ENCODE results near the gene ASL.
"Not testable (repeated sequence)": the region's sequence is repeated elsewhere in the genome, so short reads cannot be mapped to it uniquely, and the experiment has no call there.

Gene ASL

DNA sequence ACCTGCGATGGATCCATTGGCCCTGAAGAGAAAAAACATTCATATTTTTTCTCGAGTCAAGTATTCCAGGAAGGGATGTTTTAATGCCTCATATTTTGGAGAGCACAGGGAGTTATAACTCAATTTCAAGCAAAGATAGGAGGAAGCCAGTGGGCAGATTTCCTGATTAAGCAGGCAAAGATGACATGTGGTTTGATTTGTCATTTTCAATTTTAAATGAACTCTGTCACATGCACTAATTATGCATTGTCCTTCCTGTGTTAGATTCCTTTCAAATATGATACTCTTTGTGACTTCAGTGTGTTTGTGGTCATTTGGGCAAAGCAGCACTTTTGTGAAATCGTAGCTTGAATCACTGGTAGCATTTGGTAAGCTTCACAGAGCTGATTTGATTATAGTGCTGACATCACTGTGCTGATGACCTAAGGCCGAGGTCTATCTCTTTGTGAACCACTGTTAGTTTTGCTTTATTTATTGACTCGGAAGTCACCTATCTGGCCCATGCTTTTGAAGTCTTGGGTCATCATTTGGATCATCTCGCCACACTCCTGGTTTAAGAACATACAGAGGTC, 50.2 kb downstream of the ASL start:
- H3K27me3 Mint-ChIP-seq, H3K27ac Mint-ChIP-seq, H3K4me3 Mint-ChIP-seq, ATAC-seq, H3K36me3 Mint-ChIP-seq, H3K9me3 Mint-ChIP-seq: not testable (repeated sequence)
- H3K4me1 Mint-ChIP-seq = peaks cover 33% of the 10 kb centered on the region

- not testable (repeated sequence) for H3K9me3 Mint-ChIP-seq, H3K4me3 Mint-ChIP-seq, ATAC-seq, H3K27ac Mint-ChIP-seq, H3K27me3 Mint-ChIP-seq
- Mint-ChIP-seq H3K4me1 (peaks cover 33% of the 10 kb centered on the region), H3K36me3 (peaks cover 10% of the 10 kb centered on the region)
Observed at GRCh38 chr7:66127172-66127571, 51.6 kb downstream of the ASL start.

GRCh38 chr7:66138994-66139752, 63.6 kb downstream of the ASL start:
- Mint-ChIP-seq H3K4me3 (no peak overlapping the region), H3K36me3 (peaks cover 80% of the 10 kb centered on the region), H3K27me3 (no peaks in the 10 kb centered on the region), H3K27ac (no peak overlapping the region), H3K4me1 (no peaks in the 10 kb centered on the region), H3K9me3 (no peaks in the 10 kb centered on the region)
- no peak for ATAC-seq

DNA sequence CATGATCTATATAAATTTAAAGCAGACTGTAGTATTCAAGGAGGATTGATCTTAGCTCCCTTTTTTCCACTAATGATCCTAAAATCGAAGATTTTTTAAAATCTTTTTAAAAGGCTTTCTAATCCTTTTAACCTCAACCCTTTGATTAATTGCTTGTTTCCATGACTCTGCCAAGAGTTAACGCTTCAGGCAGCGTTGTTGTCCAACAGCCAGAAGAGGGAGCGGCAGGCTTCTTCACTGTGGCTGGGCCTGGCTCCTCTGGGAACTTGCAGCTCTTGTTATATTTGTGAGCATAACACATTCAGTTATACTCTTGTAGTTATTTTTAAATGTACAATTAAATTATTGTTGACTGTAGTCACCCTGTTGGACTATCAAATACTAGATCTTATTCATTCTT, 65.3 kb downstream of the ASL start:
- Mint-ChIP-seq H3K36me3 (peaks cover 76% of the 10 kb centered on the region), H3K4me3 (no peak overlapping the region), H3K27me3 (no peaks in the 10 kb centered on the region), H3K27ac (no peak overlapping the region), H3K4me1 (no peaks in the 10 kb centered on the region), H3K9me3 (no peaks in the 10 kb centered on the region)
- ATAC-seq = no peak

DNA sequence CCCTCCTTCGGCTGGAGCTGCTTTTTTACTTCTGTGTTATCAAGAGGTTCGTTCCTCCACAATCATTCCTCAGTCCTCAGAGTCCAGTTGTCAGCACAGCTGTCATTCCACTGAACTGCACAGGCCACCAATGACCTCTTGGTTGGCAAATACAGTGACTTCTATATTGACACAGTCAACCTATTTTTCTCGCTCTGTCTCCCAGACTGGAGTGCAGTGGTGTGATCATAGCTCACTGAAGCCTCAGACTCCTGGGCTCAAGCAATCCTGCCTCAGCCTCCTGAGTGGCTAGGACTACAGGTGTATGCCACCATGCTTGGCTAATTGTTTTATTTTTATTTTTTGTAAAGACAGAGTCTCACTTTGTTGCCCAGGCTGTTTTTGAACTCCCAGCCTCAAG, 66.7 kb downstream of the ASL start:
- Mint-ChIP-seq H3K27ac (no peak overlapping the region), H3K27me3 (no peaks in the 10 kb centered on the region), H3K4me3 (no peak overlapping the region), H3K9me3 (no peaks in the 10 kb centered on the region), H3K36me3 (peaks cover 81% of the 10 kb centered on the region), H3K4me1 (no peaks in the 10 kb centered on the region)
- no peak for ATAC-seq

GRCh38 chr7:66142996-66143395, 67.4 kb downstream of the ASL start:
- H3K27me3 Mint-ChIP-seq = no peaks in the 10 kb centered on the region
- H3K27ac Mint-ChIP-seq = no peak overlapping the region
- H3K4me3 Mint-ChIP-seq = no peak overlapping the region
- H3K4me1 Mint-ChIP-seq = peaks cover 3% of the 10 kb centered on the region
- no peak for ATAC-seq
- H3K36me3 Mint-ChIP-seq = peaks cover 74% of the 10 kb centered on the region
- no peaks in the 10 kb centered on the region for H3K9me3 Mint-ChIP-seq
